Stomach (tissue), 4 donors: ENCODE results near the gene SMIM43.

ENCODE experiments used
- CTCF ChIP-seq, 7 experiments: fragments of 450-650 bp in 4 of 7; fragments of 200-600 bp in 3 of 7; sonication (generic) in 3 of 7; IDR thresholded peaks; one replicate each; pipeline ENCODE4 v1.5.1; 2016 to 2019; ENCODE audit warnings: antibody characterized with exemption in 7 of 7, control low read depth in 2 of 7, mild to moderate bottlenecking in 1 of 7
- POLR2A ChIP-seq, 4 donors: fragments of 450-650 bp; IDR thresholded peaks; one replicate each; pipeline ENCODE4 v1.6.1; 2016; ENCODE audit warnings: antibody characterized with exemption in 4 of 4, control low read depth in 2 of 4, mild to moderate bottlenecking in 1 of 4, moderate library complexity in 1 of 4

- no peak for TF ChIP-seq POLR2A (IDR thresholded peaks at IDR 0.05)
- no peak for TF ChIP-seq CTCF (IDR thresholded peaks at IDR 0.05)
These were observed 34.4 kb upstream of the SMIM43 start for GRCh38 chr4:121799208-121799823.
